Heart right ventricle (tissue), 16 donors: ENCODE results near the gene ENPP4. TPM values are rescaled to one million over a fixed set of nuclear protein-coding genes. Genes with fewer than 3 reads are reported as not detected.
"Not testable (repeated sequence)": the region's sequence is repeated elsewhere in the genome, so short reads cannot be mapped to it uniquely, and the experiment has no call there.

Source experiments
- ATAC-seq, 8 donors: fragments of 200-7000 bp; cut with Tn5 transposase; one replicate each; pipeline ENCODE4 v1.9.1; 2020; ENCODE audit warnings: mild to moderate bottlenecking in 8 of 8, moderate library complexity in 8 of 8, moderate number of reproducible peaks in 1 of 8
- DNase-seq, 2 donors: peaks; one replicate each; pipeline ENCODE4 v3.0.0-alpha.2; 2020
- H3K27ac ChIP-seq, 10 donors: fragments of 200-600 bp; sonication (generic) in 2 of 10; one replicate each; pipeline versions ENCODE4 v1.5.0 to v1.8.0; 2020 to 2022; ENCODE audit warnings: mild to moderate bottlenecking in 3 of 10
- H3K27me3 ChIP-seq, 7 donors: fragments of 200-600 bp; one replicate each; pipeline ENCODE4 v1.8.0; 2021 to 2022; ENCODE audit warnings: mild to moderate bottlenecking in 2 of 7
- H3K36me3 ChIP-seq, 9 donors: fragments of 200-600 bp; sonication (generic) in 1 of 9; one replicate each; pipeline versions ENCODE4 v1.5.0 to v1.8.0; 2020 to 2022; ENCODE audit warnings: mild to moderate bottlenecking in 2 of 9
- H3K4me1 ChIP-seq, 9 donors: fragments of 200-600 bp; sonication (generic) in 1 of 9; one replicate each; pipeline versions ENCODE4 v1.5.0 to v1.8.0; 2020 to 2022; ENCODE audit warnings: mild to moderate bottlenecking in 4 of 9
- H3K4me3 ChIP-seq, 10 donors: fragments of 200-600 bp; sonication (generic) in 2 of 10; one replicate each; pipeline versions ENCODE4 v1.5.0 to v1.8.0; 2020 to 2022; ENCODE audit warnings: mild to moderate bottlenecking in 7 of 10, moderate library complexity in 2 of 10
- H3K9me3 ChIP-seq, 11 donors: fragments of 200-600 bp in 10 of 11; sonication (generic) in 2 of 11; one replicate each; pipeline versions ENCODE4 v1.5.0 to v1.8.0; 2013 to 2022; ENCODE audit warnings: mild to moderate bottlenecking in 2 of 11, control low read depth in 1 of 11, moderate library complexity in 1 of 11
- CTCF ChIP-seq, 9 donors: fragments of 200-600 bp; sonication (generic) in 2 of 9; IDR thresholded peaks; one replicate each; pipeline versions ENCODE4 v1.5.0 to v1.8.0; 2021 to 2022; ENCODE audit warnings: antibody characterized with exemption in 9 of 9, mild to moderate bottlenecking in 5 of 9, moderate library complexity in 1 of 9
- WGBS, 2 donors: extraction: QIAGEN DNeasy Blood & Tissue Kit; methylation state at CpG; one replicate each; pipeline ENCODE4 v1.1.7; 2013; ENCODE audit warnings: inconsistent platforms in 1 of 2; 5-methylcytosine and 5-hydroxymethylcytosine counted together
- intact Hi-C, 10 donors: fragments of 100-400 bp; cut with DNase I; formaldehyde crosslinking; loops; one replicate each; pipeline versions ENCODE4 v1.11.1 to v1.14.2; 2022
- long read RNA-seq, 3 donors: library from polyadenylated mRNA; unstranded; transcript quantifications; one replicate each; pipeline ENCODE4 v2.0.0, GENCODE V29; 2020 to 2021
- polyA plus RNA-seq, 2 donors: library from polyadenylated mRNA; stranded (reverse); fragments of 200-250 nt; gene quantifications; one replicate each; pipeline ENCODE4 v1.2.3, GENCODE V29; 2013
- total RNA-seq, 10 donors: library from RNA; stranded (reverse); fragmentation: NEBNext Ultra II Directional in 3 of 10; extraction: Animal tissue kit (Norgen Biotek cat#: 25700) in 3 of 10; gene quantifications; one replicate each; pipeline versions ENCODE4 v1.2.1 to v1.2.4, GENCODE V29; 2021 to 2023
- donor health status: Arrhythmogenic right ventricular cardiomyopathy.
- donor health status: ischemic (EF 13 %, LVEDD 7.1; RV severe dilation, severe dysfunction).
- donor health status: healthy with polysubstance abuse.
- donor health status: DM: no; HTN: yes; CAD: no.
- donor health status: DM: no; HTN: no; CAD: no.
- donor health status: ischemic (EF 25% LVEDD 6.9; RV normal size, moderate dysfunction).
- donor health status: ischemic (EF 25% LVEDD 5.7; RV mildly dilated, moderate dysfunction).
- donor health status: healthy.
- donor health status: DM: yes; HTN: yes; CAD: no.
- donor health status: Ischemic cardiomyopathy.
- donor health status: ischemic (EF 35%, LVEDD 5.7; RV mildly dilated, moderate dysfunction).
- donor health status: nonischemic (EF 11% LVEDD 7.7; RV severe dilation, severe dysfunction).
- donor health status: DM: yes; HTN: yes; CAD: no.
- donor health status: PGD.
- donor health status: ischemic (EF 29% LVEDD 5.4; RV normal size, mild dysfunction).
- donor health status: nonischemic (EF 23%, LVEDD 6.1; RV moderate dilation, normal function).

ENPP4 gene
- 10 to 100 TPM; 15.1 to 23.8 (median 19.2) TPM for total RNA-seq
- 10 to 100 TPM in 1 of 2 donors, 1 to 10 TPM in 1; 9.2 to 16.3 TPM for polyA plus RNA-seq
- long read RNA-seq, donor 1, full-length matches to known transcripts, result 41 of 48 reads
- long read RNA-seq, donor 1, partial matches to known transcripts, result 6 of 48 reads
- long read RNA-seq, donor 1, other reads (novel, unspliced or antisense), result 1 of 48 reads
- long read RNA-seq, donor 2, full-length matches to known transcripts, result 30 of 41 reads
- long read RNA-seq, donor 2, partial matches to known transcripts, result 3 of 41 reads
- long read RNA-seq, donor 2, other reads (novel, unspliced or antisense), result 8 of 41 reads
- long read RNA-seq, donor 3, full-length matches to known transcripts, result 54 of 73 reads
- long read RNA-seq, donor 3, partial matches to known transcripts, result 15 of 73 reads
- long read RNA-seq, donor 3, other reads (novel, unspliced or antisense), result 4 of 73 reads

GRCh38 chr6:46129629-46130511 lies at the start of gene ENPP4:
TSS of gene ENPP4 (plus strand) at chr6:46129989. CDS start at chr6:46139584, 9,595 bp downstream.
- intact Hi-C loops, result loop anchor here in 1 of 10 donors (5.0 kb wide), 1 partner anchor 38 kb away; no protein-coding TSS in a partner anchor
- ATAC-seq, result peak; percentile 100
- Histone ChIP-seq H3K9me3 (no peaks in the 10 kb centered on the region), H3K4me1 (peaks cover 2 to 48% (median 23%) of the 10 kb centered on the region in 9 donors), H3K4me3 (peak within 1 kb of the TSS; percentile 60 to 86 (median 75)), H3K36me3 (no peaks in the 10 kb centered on the region), H3K27ac (peak within 1 kb of the TSS in 9 of 10 donors; percentile 59 to 90 (median 79)), H3K27me3 (no peaks in the 10 kb centered on the region)
- peak in 4 of 9 donors; percentile 11 to 40 (median 23) for TF ChIP-seq CTCF (IDR thresholded peaks at IDR 0.05)
- DNase-seq, result peak; percentile 81 to 84
- WGBS, 2 donors, result 1% methylated on average over 61 of the region's 61 CpGs

GRCh38 chr6:46080111-46080510 lies 49.7 kb upstream of the ENPP4 start:
- Histone ChIP-seq H3K4me1 (no peaks in the 10 kb centered on the region), H3K27ac (no peak overlapping the region), H3K27me3 (no peaks in the 10 kb centered on the region), H3K9me3 (no peaks in the 10 kb centered on the region), H3K36me3 (no peaks in the 10 kb centered on the region), H3K4me3 (no peak overlapping the region)
- no peak for DNase-seq
- intact Hi-C loops, result no loop called here
- ATAC-seq, result no peak
- WGBS, 2 donors, result 90 to 92% methylated on average over 4 of the region's 4 CpGs
- no peak for TF ChIP-seq CTCF (IDR thresholded peaks at IDR 0.05)

- H3K9me3 ChIP-seq, H3K27ac ChIP-seq, H3K4me1 ChIP-seq, H3K36me3 ChIP-seq, H3K4me3 ChIP-seq, DNase-seq, ATAC-seq, H3K27me3 ChIP-seq: not testable (repeated sequence)
- 89 to 90% methylated on average over 10 of the region's 10 CpGs for WGBS, 2 donors
- intact Hi-C loops, result loop anchor here in 1 of 10 donors (5.0 kb wide), 1 partner anchor 122 kb away; no protein-coding TSS in a partner anchor
These were observed 44.1 kb upstream of the ENPP4 start for GRCh38 chr6:46085688-46086087.

- peaks cover 0 to 7% (median 0%) of the 10 kb centered on the region in 9 donors for H3K4me1 ChIP-seq
- H3K27me3 ChIP-seq, result no peaks in the 10 kb centered on the region
- WGBS, 2 donors, result 40% methylated on average over 10 of the region's 10 CpGs
- peak in 7 of 8 donors; percentile 59 to 82 (median 69) for ATAC-seq
- no peaks in the 10 kb centered on the region for H3K36me3 ChIP-seq
- H3K9me3 ChIP-seq, result peaks cover 0 to 16% (median 4%) of the 10 kb centered on the region in 11 donors
- DNase-seq, result peak; percentile 37 to 60
- intact Hi-C loops, result loop anchor here in 9 of 10 donors (1.0 to 10.0 kb wide), 15 partner anchors 37 to 694 kb away; partner anchors contain the start of genes RCAN2 (in 2 of the 9) and ENPP4 (in 1 of the 9)
- H3K4me3 ChIP-seq, result no peak overlapping the region
- no peak overlapping the region for H3K27ac ChIP-seq
- TF ChIP-seq CTCF (IDR thresholded peaks at IDR 0.05), result peak; percentile 60 to 91 (median 84)
These were observed 39.4 kb upstream of the ENPP4 start for GRCh38 chr6:46090115-46091079.
